ENCODE measurements around the gene LRRC39.
A peak's percentile ranks its signal among the peaks of the same experiment; 100 is the strongest.

LRRC39 gene

DNA sequence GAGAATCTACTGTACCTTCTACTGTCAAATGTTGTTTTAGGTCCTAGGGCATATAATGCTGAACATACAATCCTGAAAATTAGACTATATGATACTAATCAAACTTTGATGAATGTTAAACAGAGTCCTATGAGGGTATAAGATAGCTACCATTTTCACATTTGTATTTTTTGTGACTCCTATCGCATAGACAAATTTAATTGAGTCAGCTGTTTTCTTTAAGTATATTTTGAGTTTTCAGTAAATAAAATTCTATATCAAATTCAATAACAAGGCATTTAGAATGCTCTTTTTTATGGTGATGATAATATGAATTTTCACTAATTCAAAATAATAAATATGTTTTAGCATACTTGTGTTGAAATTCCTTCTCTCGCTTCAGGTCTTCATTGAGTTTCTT, 10.0 kb downstream of the LRRC39 start:
- no peaks in the 10 kb centered on the region for H3K79me2 ChIP-seq (ENCODE audit: insufficient read depth, low read length)
- no peaks in the 10 kb centered on the region for H3K4me1 ChIP-seq (ENCODE audit: insufficient read depth, low read length, poor library complexity, severe bottlenecking)
- H3K4me3 ChIP-seq (ENCODE audit: low read length, poor library complexity, severe bottlenecking) = no peak overlapping the region
- H3K9ac ChIP-seq (ENCODE audit: low read depth, low read length, poor library complexity, severe bottlenecking) = no peak overlapping the region
- no peak overlapping the region for H2AFZ ChIP-seq (ENCODE audit: low read length)
- TF ChIP-seq, protein P1, sequence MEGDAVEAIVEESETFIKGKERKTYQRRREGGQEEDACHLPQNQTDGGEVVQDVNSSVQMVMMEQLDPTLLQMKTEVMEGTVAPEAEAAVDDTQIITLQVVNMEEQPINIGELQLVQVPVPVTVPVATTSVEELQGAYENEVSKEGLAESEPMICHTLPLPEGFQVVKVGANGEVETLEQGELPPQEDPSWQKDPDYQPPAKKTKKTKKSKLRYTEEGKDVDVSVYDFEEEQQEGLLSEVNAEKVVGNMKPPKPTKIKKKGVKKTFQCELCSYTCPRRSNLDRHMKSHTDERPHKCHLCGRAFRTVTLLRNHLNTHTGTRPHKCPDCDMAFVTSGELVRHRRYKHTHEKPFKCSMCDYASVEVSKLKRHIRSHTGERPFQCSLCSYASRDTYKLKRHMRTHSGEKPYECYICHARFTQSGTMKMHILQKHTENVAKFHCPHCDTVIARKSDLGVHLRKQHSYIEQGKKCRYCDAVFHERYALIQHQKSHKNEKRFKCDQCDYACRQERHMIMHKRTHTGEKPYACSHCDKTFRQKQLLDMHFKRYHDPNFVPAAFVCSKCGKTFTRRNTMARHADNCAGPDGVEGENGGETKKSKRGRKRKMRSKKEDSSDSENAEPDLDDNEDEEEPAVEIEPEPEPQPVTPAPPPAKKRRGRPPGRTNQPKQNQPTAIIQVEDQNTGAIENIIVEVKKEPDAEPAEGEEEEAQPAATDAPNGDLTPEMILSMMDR (conservative IDR thresholded peaks at IDR 0.05; ENCODE audit: low read length) = no peak
- no peak overlapping the region for H3K4me2 ChIP-seq (ENCODE audit: low read depth, low read length, poor library complexity, severe bottlenecking)
- no peaks in the 10 kb centered on the region for H4K20me1 ChIP-seq (ENCODE audit: insufficient read depth, low read length, poor library complexity, severe bottlenecking)
- no peaks in the 10 kb centered on the region for H3K9me3 ChIP-seq (ENCODE audit: insufficient read depth, low read depth, low read length)
- H3K9me2 ChIP-seq (replicated peaks; ENCODE audit: low read depth, low read length) = no peaks in the 10 kb centered on the region
- H3K27me3 ChIP-seq (ENCODE audit: insufficient read depth, low read length, poor library complexity, severe bottlenecking) = no peaks in the 10 kb centered on the region
- no peaks in the 10 kb centered on the region for H3F3A ChIP-seq (ENCODE audit: low read depth)
- no peaks in the 10 kb centered on the region for H3K36me3 ChIP-seq (ENCODE audit: insufficient read depth, low read length)

DNA sequence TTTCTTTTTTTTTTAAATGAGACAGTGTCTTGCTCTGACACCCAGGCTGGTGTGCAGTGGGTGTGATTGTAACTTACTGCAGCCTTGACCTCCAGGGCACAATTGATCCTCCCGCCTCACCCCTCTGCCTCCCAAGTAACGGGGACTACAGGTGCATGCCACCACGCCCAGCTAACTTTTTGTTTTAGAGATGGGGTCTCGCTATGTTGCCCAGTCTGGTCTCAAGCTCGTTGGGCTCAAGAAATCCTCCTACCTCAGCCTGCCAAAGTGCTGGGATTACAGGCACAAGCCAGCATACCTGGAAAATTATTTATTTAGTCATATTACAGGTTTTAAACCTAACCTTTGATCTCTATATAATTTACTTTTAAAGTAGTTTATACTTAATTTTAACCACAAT, 13.4 kb downstream of the LRRC39 start:
- no peaks in the 10 kb centered on the region for H3F3A ChIP-seq (ENCODE audit: low read depth)
- H3K9me2 ChIP-seq (replicated peaks; ENCODE audit: low read depth, low read length) = no peaks in the 10 kb centered on the region
- no peak overlapping the region for H3K9ac ChIP-seq (ENCODE audit: low read depth, low read length, poor library complexity, severe bottlenecking)
- no peak overlapping the region for H3K4me3 ChIP-seq (ENCODE audit: low read length, poor library complexity, severe bottlenecking)
- no peak overlapping the region for H3K4me2 ChIP-seq (ENCODE audit: low read depth, low read length, poor library complexity, severe bottlenecking)
- no peaks in the 10 kb centered on the region for H3K9me3 ChIP-seq (ENCODE audit: insufficient read depth, low read depth, low read length)
- H3K4me1 ChIP-seq (ENCODE audit: insufficient read depth, low read length, poor library complexity, severe bottlenecking) = no peaks in the 10 kb centered on the region
- no peaks in the 10 kb centered on the region for H3K27me3 ChIP-seq (ENCODE audit: insufficient read depth, low read length, poor library complexity, severe bottlenecking)
- TF ChIP-seq EZH2phosphoT487 (IDR thresholded peaks at IDR 0.05; ENCODE audit: borderline replicate concordance) = no peak
- TF ChIP-seq, protein P1 (conservative IDR thresholded peaks at IDR 0.05; ENCODE audit: low read length) = no peak
- H4K20me1 ChIP-seq (ENCODE audit: insufficient read depth, low read length, poor library complexity, severe bottlenecking) = no peaks in the 10 kb centered on the region
- no peaks in the 10 kb centered on the region for H3K79me2 ChIP-seq (ENCODE audit: insufficient read depth, low read length)
- no peak overlapping the region for H2AFZ ChIP-seq (ENCODE audit: low read length)
- H3K36me3 ChIP-seq (ENCODE audit: insufficient read depth, low read length) = no peaks in the 10 kb centered on the region

DNA sequence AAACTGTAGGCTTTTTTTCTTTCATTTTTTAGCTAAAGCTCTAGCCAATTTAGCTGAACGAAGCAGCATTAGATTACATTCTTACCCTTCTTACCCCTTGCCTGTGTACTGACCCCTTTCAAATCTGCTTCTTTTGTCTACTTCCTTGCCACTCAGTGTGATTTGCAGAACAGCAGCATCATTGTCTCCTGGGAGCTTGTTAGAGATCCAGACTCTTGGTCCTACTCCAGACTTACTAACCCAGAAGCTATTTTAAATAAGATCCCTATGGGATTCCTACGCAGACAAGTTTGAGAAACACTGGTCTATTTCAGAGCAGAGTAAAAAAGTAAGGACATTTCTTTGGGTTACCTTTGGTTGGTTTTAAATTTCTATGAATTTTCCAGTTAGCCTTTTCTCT, 13.8 kb downstream of the LRRC39 start:
- Histone ChIP-seq H2AFZ (ENCODE audit: low read length) (peak overlapping the region; percentile 67), H3K4me3 (ENCODE audit: low read length, poor library complexity, severe bottlenecking) (no peak overlapping the region), H3K9ac (ENCODE audit: low read depth, low read length, poor library complexity, severe bottlenecking) (no peak overlapping the region), H3K36me3 (ENCODE audit: insufficient read depth, low read length) (no peaks in the 10 kb centered on the region), H3K9me2 (replicated peaks; ENCODE audit: low read depth, low read length) (no peaks in the 10 kb centered on the region), H3K27me3 (ENCODE audit: insufficient read depth, low read length, poor library complexity, severe bottlenecking) (no peaks in the 10 kb centered on the region), H3K4me2 (ENCODE audit: low read depth, low read length, poor library complexity, severe bottlenecking) (no peak overlapping the region), H3K4me1 (ENCODE audit: insufficient read depth, low read length, poor library complexity, severe bottlenecking) (no peaks in the 10 kb centered on the region), H3K9me3 (ENCODE audit: insufficient read depth, low read depth, low read length) (no peaks in the 10 kb centered on the region), H3F3A (ENCODE audit: low read depth) (no peaks in the 10 kb centered on the region), H3K79me2 (ENCODE audit: insufficient read depth, low read length) (no peaks in the 10 kb centered on the region), H4K20me1 (ENCODE audit: insufficient read depth, low read length, poor library complexity, severe bottlenecking) (no peaks in the 10 kb centered on the region)
- no peak for TF ChIP-seq EZH2phosphoT487 (IDR thresholded peaks at IDR 0.05; ENCODE audit: borderline replicate concordance)
- TF ChIP-seq, protein P1 (conservative IDR thresholded peaks at IDR 0.05; ENCODE audit: low read length) = no peak

All from Loucy (cell line).